Activated naive CD4-positive, alpha-beta T cell treated with anti-CD3 and anti-CD28 coated beads, Interleukin-2, amount 50 U/mL, for 24 hours (primary cell): ENCODE data around the gene CAPNS2.

ENCODE experiments used
- H3K27ac Mint-ChIP-seq: one replicate; pipeline ENCODE4 v1.8.0; 2021; ENCODE audit warnings: mild to moderate bottlenecking, mixed read lengths
- H3K27me3 Mint-ChIP-seq: one replicate; pipeline ENCODE4 v1.8.0; 2021; ENCODE audit warnings: mixed read lengths
- H3K36me3 Mint-ChIP-seq: one replicate; pipeline ENCODE4 v1.8.0; 2021; ENCODE audit warnings: mixed read lengths
- H3K4me1 Mint-ChIP-seq: one replicate; pipeline ENCODE4 v1.8.0; 2021; ENCODE audit warnings: mixed read lengths
- H3K4me3 Mint-ChIP-seq: one replicate; pipeline ENCODE4 v1.8.0; 2021; ENCODE audit warnings: mild to moderate bottlenecking, mixed read lengths
- H3K9me3 Mint-ChIP-seq: one replicate; pipeline ENCODE4 v1.8.0; 2021; ENCODE audit warnings: mixed read lengths

CAPNS2 gene

DNA sequence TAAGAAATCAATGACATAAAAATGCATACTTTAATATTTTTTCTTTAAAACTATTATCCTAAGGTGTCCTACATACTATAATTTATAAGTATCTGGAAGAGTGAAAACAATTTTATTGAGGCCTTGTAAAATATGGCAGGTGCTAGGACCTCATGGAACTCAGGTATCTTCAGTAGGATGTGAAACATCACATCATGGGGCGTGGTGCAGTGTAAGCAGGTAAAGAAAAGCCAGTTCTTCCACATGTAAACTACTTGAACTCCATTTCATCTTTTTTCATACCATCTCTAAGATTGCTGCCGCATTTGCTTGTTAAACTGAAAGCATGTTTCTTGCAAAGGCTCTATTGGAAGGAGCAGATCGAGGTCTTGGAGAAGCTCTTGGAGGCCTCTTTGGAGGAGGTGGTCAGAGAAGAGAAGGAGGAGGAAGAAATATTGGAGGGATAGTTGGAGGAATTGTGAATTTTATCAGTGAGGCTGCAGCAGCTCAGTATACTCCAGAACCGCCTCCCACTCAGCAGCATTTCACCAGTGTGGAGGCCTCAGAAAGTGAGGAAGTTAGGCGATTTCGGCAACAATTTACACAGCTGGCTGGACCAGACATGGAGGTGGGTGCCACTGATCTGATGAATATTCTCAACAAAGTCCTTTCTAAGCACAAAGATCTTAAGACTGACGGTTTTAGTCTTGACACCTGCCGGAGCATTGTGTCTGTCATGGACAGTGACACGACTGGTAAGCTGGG, at the start of gene CAPNS2:
TSS of gene CAPNS2 (plus strand) at position 253 of the 744 bp plus-strand sequence. CDS start at position 326, 73 bp downstream.
- H3K4me1 Mint-ChIP-seq = no peaks in the 10 kb centered on the region
- no peaks in the 10 kb centered on the region for H3K9me3 Mint-ChIP-seq
- no peaks in the 10 kb centered on the region for H3K36me3 Mint-ChIP-seq

DNA sequence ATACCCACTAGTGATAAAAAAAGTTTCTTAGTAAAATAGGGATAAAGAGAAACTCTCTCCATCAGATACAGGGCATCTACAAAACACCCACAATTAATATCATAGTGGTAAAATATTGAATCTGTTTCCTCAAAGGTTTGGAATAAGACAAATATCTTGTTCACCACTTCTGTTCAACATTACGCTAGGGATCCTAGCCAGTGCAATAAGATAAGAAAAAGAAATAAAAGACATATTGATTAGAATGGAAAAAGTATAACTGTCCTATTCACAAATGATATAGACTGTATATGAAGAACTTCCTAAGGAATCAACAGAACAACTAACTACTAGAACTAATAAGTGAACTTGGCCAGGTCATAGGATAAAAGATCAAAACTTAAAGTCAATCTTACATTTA, 44.7 kb upstream of the CAPNS2 start:
- H3K36me3 Mint-ChIP-seq = no peaks in the 10 kb centered on the region
- H3K9me3 Mint-ChIP-seq = peaks cover 8% of the 10 kb centered on the region
- H3K27me3 Mint-ChIP-seq = no peaks in the 10 kb centered on the region
- no peak overlapping the region for H3K4me3 Mint-ChIP-seq
- H3K4me1 Mint-ChIP-seq = no peaks in the 10 kb centered on the region
- no peak overlapping the region for H3K27ac Mint-ChIP-seq

More for the DNA sequence above, at the start of gene CAPNS2:
- H3K27ac Mint-ChIP-seq = no peak within 1 kb of the TSS
- no peaks in the 10 kb centered on the region for H3K27me3 Mint-ChIP-seq
- H3K4me3 Mint-ChIP-seq = no peak within 1 kb of the TSS

DNA sequence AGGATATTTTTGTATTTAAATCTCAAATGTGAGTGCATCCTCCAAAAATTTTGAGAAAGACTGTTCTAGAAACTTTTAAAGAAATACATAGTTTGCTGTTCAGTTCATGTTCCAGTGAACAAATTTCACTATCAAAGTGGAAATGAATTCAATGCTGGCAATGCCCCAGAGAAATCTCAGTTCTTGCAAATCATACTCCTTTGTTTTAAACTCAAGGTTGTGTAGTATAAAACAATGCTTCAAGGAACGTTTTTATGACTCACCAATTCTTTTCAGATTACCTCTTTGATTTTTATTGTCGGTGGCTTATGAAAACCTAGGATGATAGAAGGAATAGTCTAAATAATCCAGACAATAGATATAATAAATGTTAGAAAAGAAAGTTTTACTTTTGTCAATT, 40.0 kb upstream of the CAPNS2 start:
- H3K27me3 Mint-ChIP-seq = peaks cover 2% of the 10 kb centered on the region
- H3K9me3 Mint-ChIP-seq = peaks cover 8% of the 10 kb centered on the region
- H3K4me3 Mint-ChIP-seq = no peak overlapping the region
- no peaks in the 10 kb centered on the region for H3K36me3 Mint-ChIP-seq
- no peaks in the 10 kb centered on the region for H3K4me1 Mint-ChIP-seq
- no peak overlapping the region for H3K27ac Mint-ChIP-seq

- Mint-ChIP-seq H3K9me3 (no peaks in the 10 kb centered on the region), H3K4me3 (no peak overlapping the region), H3K36me3 (no peaks in the 10 kb centered on the region), H3K27ac (no peak overlapping the region), H3K4me1 (no peaks in the 10 kb centered on the region), H3K27me3 (peaks cover 2% of the 10 kb centered on the region)
Measured at GRCh38 chr16:55527885-55528284, 38.6 kb upstream of the CAPNS2 start.

- Mint-ChIP-seq H3K27ac (no peak overlapping the region), H3K4me3 (no peak overlapping the region), H3K27me3 (peaks cover 2% of the 10 kb centered on the region), H3K9me3 (no peaks in the 10 kb centered on the region), H3K36me3 (no peaks in the 10 kb centered on the region), H3K4me1 (no peaks in the 10 kb centered on the region)
Measured at GRCh38 chr16:55529018-55529417, 37.5 kb upstream of the CAPNS2 start.

DNA sequence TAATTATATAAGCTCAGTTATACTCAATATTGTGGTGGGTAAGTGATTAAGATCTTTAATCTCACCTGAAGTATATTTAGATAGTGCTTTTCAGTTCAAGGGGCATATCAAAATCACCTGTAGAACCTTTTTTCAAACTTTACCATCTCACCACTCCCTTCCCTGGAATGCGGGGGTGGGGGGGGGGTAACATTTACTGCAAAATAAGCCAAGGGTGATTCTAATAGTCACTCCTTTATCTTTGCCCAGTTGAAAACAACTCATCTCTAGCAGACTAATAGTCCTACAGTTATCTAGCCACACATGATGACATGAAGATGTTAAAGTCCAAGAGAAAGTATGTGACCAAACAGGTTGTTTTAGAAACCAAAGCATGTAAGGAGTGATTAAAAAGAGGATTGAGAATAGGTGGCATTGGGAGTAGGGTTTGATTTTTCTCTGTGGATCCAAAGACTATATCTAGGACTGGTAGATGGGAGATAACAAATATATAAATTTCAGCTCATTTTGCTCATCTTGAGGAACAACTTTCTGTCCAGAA, 36.1 kb upstream of the CAPNS2 start:
- no peak overlapping the region for H3K4me3 Mint-ChIP-seq
- H3K36me3 Mint-ChIP-seq = no peaks in the 10 kb centered on the region
- no peaks in the 10 kb centered on the region for H3K4me1 Mint-ChIP-seq
- H3K9me3 Mint-ChIP-seq = no peaks in the 10 kb centered on the region
- peaks cover 2% of the 10 kb centered on the region for H3K27me3 Mint-ChIP-seq
- no peak overlapping the region for H3K27ac Mint-ChIP-seq

DNA sequence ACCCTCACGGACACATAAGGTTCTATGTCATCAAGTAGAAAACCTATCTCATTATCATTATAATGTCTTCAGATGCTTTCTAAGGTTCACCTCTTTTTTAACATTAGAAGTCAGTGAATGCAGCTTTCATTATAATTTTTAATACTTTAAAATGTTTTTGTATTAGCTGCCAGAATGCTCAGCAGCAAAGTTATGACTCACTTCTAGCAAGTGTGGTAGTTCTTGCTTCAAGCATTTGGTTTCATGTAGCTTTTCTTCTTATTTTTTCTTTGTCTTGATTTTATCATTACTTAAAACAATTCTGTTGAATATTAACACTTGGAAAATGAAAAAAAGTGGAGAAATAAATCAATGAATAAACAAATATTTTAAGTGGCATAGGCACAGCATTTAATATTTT, 34.3 kb upstream of the CAPNS2 start:
- Mint-ChIP-seq H3K36me3 (no peaks in the 10 kb centered on the region), H3K4me1 (no peaks in the 10 kb centered on the region), H3K27ac (no peak overlapping the region), H3K27me3 (peaks cover 2% of the 10 kb centered on the region), H3K9me3 (no peaks in the 10 kb centered on the region), H3K4me3 (no peak overlapping the region)

- no peaks in the 10 kb centered on the region for H3K36me3 Mint-ChIP-seq
- no peaks in the 10 kb centered on the region for H3K4me1 Mint-ChIP-seq
- H3K9me3 Mint-ChIP-seq = no peaks in the 10 kb centered on the region
- peaks cover under 1% of the 10 kb centered on the region for H3K27me3 Mint-ChIP-seq
- H3K27ac Mint-ChIP-seq = no peak overlapping the region
- no peak overlapping the region for H3K4me3 Mint-ChIP-seq
Measured at GRCh38 chr16:55534756-55535155, 31.7 kb upstream of the CAPNS2 start.

DNA sequence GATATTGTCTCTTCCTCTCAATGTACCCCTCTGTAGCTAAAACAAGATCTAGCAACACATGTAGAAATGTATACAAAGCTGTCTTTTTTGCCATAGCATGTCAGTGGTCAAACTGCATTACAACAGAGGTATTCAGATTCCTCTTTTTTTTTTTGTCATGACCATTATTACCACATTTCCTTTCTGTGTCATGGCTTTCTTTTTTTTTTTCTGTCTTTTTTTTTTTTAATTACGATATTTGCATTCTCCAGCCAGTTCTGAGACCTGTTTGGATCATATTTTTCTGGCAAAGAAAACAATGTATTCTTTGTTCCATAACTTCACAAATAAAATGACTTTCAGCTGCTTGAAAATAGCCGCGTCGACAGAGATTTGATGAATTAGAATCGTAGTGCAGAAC, 27.4 kb upstream of the CAPNS2 start:
- Mint-ChIP-seq H3K36me3 (no peaks in the 10 kb centered on the region), H3K4me1 (no peaks in the 10 kb centered on the region), H3K27ac (no peak overlapping the region), H3K27me3 (no peaks in the 10 kb centered on the region), H3K4me3 (no peak overlapping the region), H3K9me3 (no peaks in the 10 kb centered on the region)

- H3K36me3 Mint-ChIP-seq = no peaks in the 10 kb centered on the region
- H3K27ac Mint-ChIP-seq = no peak overlapping the region
- no peaks in the 10 kb centered on the region for H3K4me1 Mint-ChIP-seq
Measured at GRCh38 chr16:55539488-55539887, 27.0 kb upstream of the CAPNS2 start.

DNA sequence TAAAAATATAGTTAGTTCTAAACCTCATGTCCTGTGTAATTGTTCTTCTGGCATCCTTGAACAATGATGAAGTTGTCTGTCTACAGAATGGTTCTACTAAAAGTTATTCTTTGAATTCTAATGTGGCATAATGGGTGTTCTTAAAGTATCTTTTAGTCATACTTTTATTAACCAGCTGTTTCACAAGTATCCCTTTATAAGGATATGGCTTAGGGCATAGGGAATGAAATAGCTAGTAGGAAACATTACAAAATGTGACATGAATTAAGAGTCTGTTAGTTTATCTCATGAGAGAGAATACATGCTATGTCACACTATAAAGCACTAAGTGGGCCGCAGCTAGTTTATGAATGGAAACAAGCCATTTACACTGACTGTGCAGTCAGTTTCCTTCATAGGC, 26.3 kb upstream of the CAPNS2 start:
- no peak overlapping the region for H3K4me3 Mint-ChIP-seq
- no peaks in the 10 kb centered on the region for H3K9me3 Mint-ChIP-seq
- H3K27me3 Mint-ChIP-seq = peaks cover 2% of the 10 kb centered on the region
- H3K4me1 Mint-ChIP-seq = no peaks in the 10 kb centered on the region
- H3K36me3 Mint-ChIP-seq = no peaks in the 10 kb centered on the region
- H3K27ac Mint-ChIP-seq = no peak overlapping the region

More at GRCh38 chr16:55539488-55539887, 27.0 kb upstream of the CAPNS2 start:
- no peak overlapping the region for H3K4me3 Mint-ChIP-seq
- H3K9me3 Mint-ChIP-seq = no peaks in the 10 kb centered on the region
- no peaks in the 10 kb centered on the region for H3K27me3 Mint-ChIP-seq

DNA sequence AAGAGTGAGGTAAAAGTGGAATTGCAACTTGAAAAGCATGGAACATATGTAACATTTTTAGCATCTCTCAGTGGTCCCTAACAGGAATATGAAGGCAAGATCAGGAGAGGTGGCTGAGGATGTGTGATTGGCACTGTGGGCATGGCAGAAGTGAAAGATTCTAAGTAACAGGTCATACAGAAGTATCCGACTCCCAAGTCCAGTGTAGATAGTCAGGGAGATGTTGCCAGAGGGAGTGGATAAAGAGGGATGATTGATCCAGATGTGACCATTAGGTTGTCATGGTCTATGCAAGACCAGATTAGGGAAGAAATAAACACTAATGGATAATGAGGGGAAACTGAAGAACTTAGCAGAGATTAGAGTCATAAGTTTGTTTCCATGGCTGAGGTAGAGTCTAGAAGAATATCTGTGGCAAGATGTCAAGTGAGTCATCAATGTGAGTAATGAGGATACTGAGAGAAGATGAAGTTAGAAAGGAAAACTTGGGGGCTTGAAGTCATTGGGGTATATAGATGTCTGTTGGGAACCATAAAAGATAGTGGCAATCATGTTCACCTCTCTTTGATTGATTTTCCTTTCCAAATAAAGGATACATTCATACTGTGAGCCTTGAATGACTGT, 23.9 kb upstream of the CAPNS2 start:
- Mint-ChIP-seq H3K9me3 (no peaks in the 10 kb centered on the region), H3K36me3 (no peaks in the 10 kb centered on the region), H3K4me3 (no peak overlapping the region), H3K4me1 (no peaks in the 10 kb centered on the region), H3K27me3 (peaks cover 2% of the 10 kb centered on the region), H3K27ac (no peak overlapping the region)

- Mint-ChIP-seq H3K4me3 (no peak overlapping the region), H3K27me3 (peaks cover 2% of the 10 kb centered on the region), H3K27ac (no peak overlapping the region), H3K9me3 (no peaks in the 10 kb centered on the region), H3K4me1 (no peaks in the 10 kb centered on the region), H3K36me3 (no peaks in the 10 kb centered on the region)
Measured at GRCh38 chr16:55543472-55543871, 23.0 kb upstream of the CAPNS2 start.

DNA sequence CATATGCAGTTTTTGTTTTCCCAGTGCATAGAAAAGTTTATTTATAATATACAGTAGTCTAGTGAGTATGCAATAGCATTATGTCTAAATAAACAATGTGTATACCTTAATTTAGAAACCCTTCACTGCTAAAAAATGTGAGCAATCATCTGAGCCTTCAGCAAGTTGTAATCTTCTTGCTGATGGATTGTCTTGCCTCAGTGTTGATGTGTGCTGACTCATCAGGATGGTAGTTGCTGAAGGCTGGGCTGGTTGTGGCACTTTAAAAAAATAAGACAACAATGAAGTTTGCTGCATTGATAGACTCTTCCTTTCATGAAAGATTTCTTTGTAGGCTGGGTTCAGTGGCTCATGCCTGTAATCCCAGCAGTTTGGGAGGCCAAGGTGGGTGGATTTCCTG, 13.9 kb upstream of the CAPNS2 start:
- no peaks in the 10 kb centered on the region for H3K4me1 Mint-ChIP-seq
- H3K27me3 Mint-ChIP-seq = no peaks in the 10 kb centered on the region
- H3K36me3 Mint-ChIP-seq = no peaks in the 10 kb centered on the region
- H3K27ac Mint-ChIP-seq = no peak overlapping the region
- peaks cover 10% of the 10 kb centered on the region for H3K9me3 Mint-ChIP-seq
- H3K4me3 Mint-ChIP-seq = no peak overlapping the region

DNA sequence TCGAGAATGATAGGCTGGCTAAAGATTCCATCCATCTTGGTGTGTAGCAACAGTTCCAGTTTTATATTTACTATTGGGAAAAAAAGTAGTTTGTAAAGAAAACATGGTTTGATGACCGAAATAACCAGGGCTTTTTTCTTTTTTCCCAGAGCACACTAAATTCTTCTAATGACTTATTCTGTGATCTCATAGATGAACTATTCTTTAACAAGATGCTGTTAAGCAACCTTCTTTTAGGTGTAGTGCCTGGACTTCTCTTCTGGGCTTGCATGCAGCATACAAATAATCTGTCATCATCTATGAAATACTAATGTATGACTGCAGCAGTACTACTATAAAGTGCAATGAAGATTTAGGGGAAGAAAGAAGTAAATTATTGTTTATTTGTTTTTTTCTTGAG, 11.0 kb upstream of the CAPNS2 start:
- Mint-ChIP-seq H3K27me3 (no peaks in the 10 kb centered on the region), H3K27ac (no peak overlapping the region), H3K36me3 (no peaks in the 10 kb centered on the region), H3K4me1 (no peaks in the 10 kb centered on the region), H3K4me3 (no peak overlapping the region), H3K9me3 (peaks cover 10% of the 10 kb centered on the region)

GRCh38 chr16:55557186-55557585, 9.3 kb upstream of the CAPNS2 start:
- Mint-ChIP-seq H3K9me3 (peaks cover 10% of the 10 kb centered on the region), H3K4me3 (no peak overlapping the region), H3K4me1 (no peaks in the 10 kb centered on the region), H3K36me3 (no peaks in the 10 kb centered on the region), H3K27me3 (no peaks in the 10 kb centered on the region), H3K27ac (no peak overlapping the region)
